ENCODE results near the gene STATH.
"Not testable (repeated sequence)": the region's sequence is repeated elsewhere in the genome, so short reads cannot be mapped to it uniquely, and the experiment has no call there.

The STATH gene

DNA sequence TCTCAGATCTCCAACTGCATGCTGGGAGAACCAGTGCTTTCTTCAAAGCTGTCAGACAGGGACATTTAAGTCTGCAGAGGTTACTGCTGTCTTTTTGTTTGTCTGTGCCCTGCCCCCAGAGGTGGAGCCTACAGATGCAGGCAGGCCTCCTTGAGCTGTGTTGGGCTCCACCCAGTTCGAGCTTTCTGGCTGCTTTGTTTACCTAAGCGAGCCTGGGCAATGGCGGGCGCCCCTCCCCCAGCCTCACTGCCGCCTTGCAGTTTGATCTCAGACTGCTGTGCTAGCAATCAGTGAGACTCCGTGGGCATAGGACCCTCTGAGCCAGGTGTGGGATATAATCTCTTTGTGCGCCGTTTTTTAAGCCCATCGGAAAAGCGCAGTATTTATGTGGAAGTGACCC, 23.2 kb downstream of the STATH start:
- H3K27me3 Mint-ChIP-seq; intact Hi-C loops (cut with micrococcal nuclease); H3K9me3 Mint-ChIP-seq; H3K4me3 Mint-ChIP-seq; H3K36me3 Mint-ChIP-seq (ENCODE audit: low read depth); H3K4me1 Mint-ChIP-seq (ENCODE audit: low read depth); H3K27ac Mint-ChIP-seq: not testable (repeated sequence)

DNA sequence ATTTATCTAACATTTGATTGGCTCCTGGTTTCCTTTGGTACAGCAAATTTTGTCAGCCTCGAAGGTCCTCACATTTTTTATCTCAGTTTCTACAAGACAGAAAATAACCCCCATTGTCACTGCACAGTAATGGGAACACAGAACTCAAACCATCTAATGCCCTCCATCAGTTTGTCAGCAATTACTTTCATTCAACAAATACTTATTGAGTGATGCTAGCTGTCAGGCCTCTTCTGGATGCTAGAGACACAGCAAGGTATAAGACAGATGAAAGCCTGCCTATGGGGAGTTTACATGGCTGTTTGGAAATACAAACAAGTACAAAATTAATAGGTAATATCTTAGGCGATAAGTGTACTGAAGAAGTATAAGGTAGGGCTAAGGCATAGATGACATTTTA, 27.5 kb downstream of the STATH start:
- Mint-ChIP-seq H3K9me3 (no peaks in the 10 kb centered on the region), H3K27ac (no peak overlapping the region), H3K4me1 (ENCODE audit: low read depth) (no peaks in the 10 kb centered on the region), H3K27me3 (no peaks in the 10 kb centered on the region), H3K36me3 (ENCODE audit: low read depth) (no peaks in the 10 kb centered on the region), H3K4me3 (no peak overlapping the region)
- intact Hi-C loops (cut with micrococcal nuclease): no loop called here

DNA sequence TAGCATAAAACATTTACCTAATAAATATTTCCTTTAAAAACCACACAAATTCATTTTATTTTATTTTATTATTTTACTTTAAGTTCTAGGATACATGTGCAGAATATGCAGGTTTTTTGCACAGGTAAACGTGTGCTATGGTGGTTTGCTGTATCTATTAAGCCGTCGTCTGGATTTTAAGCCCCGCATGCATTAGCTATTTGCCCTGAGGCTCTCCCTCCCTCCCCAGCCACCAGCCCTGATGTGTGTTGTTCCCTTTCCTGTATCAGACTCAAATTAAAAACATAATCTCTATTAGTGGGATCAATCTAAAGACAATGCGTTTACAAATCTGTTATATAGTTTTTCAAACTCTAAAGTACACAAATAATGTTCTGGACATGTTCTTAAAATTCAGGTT, 31.2 kb downstream of the STATH start:
- Mint-ChIP-seq H3K27ac (no peak overlapping the region), H3K36me3 (ENCODE audit: low read depth) (no peaks in the 10 kb centered on the region), H3K27me3 (no peaks in the 10 kb centered on the region), H3K9me3 (no peaks in the 10 kb centered on the region), H3K4me3 (no peak overlapping the region), H3K4me1 (ENCODE audit: low read depth) (no peaks in the 10 kb centered on the region)
- intact Hi-C loops (cut with micrococcal nuclease): no loop called here

DNA sequence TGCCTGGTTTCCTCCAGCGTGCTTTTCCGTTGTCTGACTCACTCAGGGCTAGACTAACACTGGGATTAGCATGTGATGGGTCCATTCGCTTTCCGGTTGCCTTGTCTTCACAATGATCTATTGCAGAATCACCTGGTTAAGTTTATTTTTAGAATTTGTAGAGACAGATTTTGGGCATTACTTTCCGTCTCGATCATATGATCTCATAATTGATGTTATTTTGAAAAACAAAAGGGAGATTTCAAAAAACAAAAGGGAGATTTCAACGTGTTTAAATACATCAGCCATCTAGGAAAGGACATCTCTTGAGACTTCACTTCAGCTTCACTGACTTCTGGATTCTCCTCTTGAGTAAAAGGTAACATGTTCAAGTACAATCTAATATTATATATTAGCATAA, 32.4 kb downstream of the STATH start, which contains the start of gene HTN3:
TSS of gene HTN3 (plus strand) at position 301 of the 400 bp plus-strand sequence. CDS start 2,282 bp downstream, outside the sequence.
- H3K4me1 Mint-ChIP-seq (ENCODE audit: low read depth); H3K27me3 Mint-ChIP-seq; H3K9me3 Mint-ChIP-seq; H3K27ac Mint-ChIP-seq; H3K4me3 Mint-ChIP-seq; intact Hi-C loops (cut with micrococcal nuclease); H3K36me3 Mint-ChIP-seq (ENCODE audit: low read depth): not testable (repeated sequence)

DNA sequence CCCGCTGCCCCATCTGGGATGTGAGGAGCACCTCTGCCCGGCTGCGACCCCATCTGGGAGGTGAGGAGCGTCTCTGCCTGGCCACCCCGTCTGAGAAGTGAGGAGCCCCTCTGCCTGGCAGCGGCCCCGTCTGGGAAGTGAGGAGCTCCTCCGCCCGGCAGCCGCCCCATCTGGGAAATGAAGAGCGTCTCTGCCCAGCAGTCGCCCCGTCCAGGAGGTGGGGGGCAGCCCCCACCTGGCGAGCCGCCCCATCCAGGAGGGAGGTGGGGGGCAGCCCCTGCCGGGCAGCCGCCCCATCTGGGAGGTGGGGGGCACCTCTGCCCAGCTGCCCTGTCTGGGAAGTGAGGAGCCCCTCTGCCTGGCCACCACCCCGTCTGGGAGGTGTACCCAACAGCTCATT, 41.8 kb downstream of the STATH start:
- H3K4me3 Mint-ChIP-seq; H3K27ac Mint-ChIP-seq; intact Hi-C loops (cut with micrococcal nuclease); H3K4me1 Mint-ChIP-seq (ENCODE audit: low read depth); H3K36me3 Mint-ChIP-seq (ENCODE audit: low read depth); H3K27me3 Mint-ChIP-seq: not testable (repeated sequence)
- peaks cover 42% of the 10 kb centered on the region for H3K9me3 Mint-ChIP-seq

DNA sequence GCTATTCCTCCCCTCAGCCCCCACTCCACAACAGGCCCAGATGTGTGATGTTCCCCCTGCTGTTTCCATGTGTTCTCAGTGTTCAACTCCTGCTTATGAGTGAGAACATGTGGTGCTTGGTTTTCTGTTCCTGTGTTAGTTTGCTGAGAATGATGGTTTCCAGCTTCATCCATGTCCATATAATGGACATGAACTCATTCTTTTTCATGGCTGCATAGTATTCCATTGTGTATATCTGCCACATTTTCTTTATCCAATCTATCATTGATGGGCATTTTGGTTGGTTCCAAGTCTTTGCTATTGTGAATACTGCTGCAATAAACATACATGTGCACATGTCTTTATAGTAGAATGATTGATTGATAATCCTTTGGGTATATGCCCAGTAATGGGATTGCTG, 44.2 kb downstream of the STATH start:
- H3K9me3 Mint-ChIP-seq: peaks cover 34% of the 10 kb centered on the region
- intact Hi-C loops (cut with micrococcal nuclease); H3K27me3 Mint-ChIP-seq; H3K4me3 Mint-ChIP-seq; H3K27ac Mint-ChIP-seq; H3K36me3 Mint-ChIP-seq (ENCODE audit: low read depth); H3K4me1 Mint-ChIP-seq (ENCODE audit: low read depth): not testable (repeated sequence)

DNA sequence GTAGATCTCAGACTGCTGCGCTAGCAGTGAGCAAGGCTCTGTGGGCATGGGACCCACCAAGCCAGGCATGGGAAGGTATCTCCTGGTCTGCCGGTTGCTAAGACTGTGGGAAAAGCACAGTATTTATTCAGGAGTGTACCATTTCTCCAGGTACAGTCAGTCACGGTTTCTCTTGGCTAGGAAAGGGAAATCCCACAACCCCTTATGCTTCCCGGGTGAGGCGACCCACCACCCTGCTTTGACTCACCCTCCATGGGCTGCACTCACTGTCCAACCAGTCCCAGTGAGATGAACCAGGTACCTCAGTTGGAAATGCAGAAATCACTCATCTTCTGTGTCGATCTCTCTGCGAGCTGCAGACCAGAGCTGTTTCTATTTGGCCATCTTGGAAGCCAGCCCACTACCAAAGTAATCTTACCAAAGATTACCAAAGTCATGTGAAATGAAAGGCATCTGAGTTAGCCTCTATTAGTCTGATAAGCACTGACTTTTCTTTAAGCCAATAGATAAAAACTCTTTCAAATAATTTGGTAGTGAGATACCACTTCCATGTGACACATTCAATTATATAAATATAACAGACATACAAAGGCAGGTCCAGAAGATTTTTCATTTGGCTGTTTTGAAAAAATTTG, 46.0 kb downstream of the STATH start:
- Mint-ChIP-seq H3K27ac (no peak overlapping the region), H3K27me3 (no peaks in the 10 kb centered on the region), H3K9me3 (peaks cover 34% of the 10 kb centered on the region), H3K4me1 (ENCODE audit: low read depth) (no peaks in the 10 kb centered on the region), H3K4me3 (no peak overlapping the region), H3K36me3 (ENCODE audit: low read depth) (no peaks in the 10 kb centered on the region)
- intact Hi-C loops (cut with micrococcal nuclease): no loop called here

DNA sequence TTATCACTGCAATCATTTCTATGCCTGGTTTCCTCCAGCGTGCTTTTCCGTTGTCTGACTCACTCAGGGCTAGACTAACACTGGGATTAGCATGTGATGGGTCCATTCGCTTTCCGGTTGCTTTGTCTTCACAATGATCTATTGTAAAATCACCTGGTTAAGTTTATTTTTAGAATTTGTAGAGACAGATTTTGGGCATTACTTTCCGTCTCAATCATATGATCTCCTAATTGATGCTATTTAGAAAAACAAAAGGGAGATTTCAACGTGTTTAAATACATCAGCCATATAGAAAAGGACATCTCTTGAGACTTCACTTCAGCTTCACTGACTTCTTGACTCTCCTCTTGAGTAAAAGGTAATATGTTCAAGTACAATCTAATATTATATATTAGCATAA, 54.4 kb downstream of the STATH start, which contains the start of gene HTN1:
TSS of gene HTN1 (plus strand) at position 301 of the 400 bp plus-strand sequence. CDS start 2,639 bp downstream, outside the sequence.
- H3K27ac Mint-ChIP-seq; H3K36me3 Mint-ChIP-seq (ENCODE audit: low read depth); H3K9me3 Mint-ChIP-seq; H3K27me3 Mint-ChIP-seq; H3K4me3 Mint-ChIP-seq; intact Hi-C loops (cut with micrococcal nuclease); H3K4me1 Mint-ChIP-seq (ENCODE audit: low read depth): not testable (repeated sequence)

All from dendritic cell treated with granulocyte-macrophage colony-stimulating factor and Interleukin-4, amounts not matched to agents 40 ng/mL and 50 ng/mL, for 4 days (primary cell).